ENCODE results near the gene EED.
"Not testable (repeated sequence)": the region's sequence is repeated elsewhere in the genome, so short reads cannot be mapped to it uniquely, and the experiment has no call there.

Gene EED

DNA sequence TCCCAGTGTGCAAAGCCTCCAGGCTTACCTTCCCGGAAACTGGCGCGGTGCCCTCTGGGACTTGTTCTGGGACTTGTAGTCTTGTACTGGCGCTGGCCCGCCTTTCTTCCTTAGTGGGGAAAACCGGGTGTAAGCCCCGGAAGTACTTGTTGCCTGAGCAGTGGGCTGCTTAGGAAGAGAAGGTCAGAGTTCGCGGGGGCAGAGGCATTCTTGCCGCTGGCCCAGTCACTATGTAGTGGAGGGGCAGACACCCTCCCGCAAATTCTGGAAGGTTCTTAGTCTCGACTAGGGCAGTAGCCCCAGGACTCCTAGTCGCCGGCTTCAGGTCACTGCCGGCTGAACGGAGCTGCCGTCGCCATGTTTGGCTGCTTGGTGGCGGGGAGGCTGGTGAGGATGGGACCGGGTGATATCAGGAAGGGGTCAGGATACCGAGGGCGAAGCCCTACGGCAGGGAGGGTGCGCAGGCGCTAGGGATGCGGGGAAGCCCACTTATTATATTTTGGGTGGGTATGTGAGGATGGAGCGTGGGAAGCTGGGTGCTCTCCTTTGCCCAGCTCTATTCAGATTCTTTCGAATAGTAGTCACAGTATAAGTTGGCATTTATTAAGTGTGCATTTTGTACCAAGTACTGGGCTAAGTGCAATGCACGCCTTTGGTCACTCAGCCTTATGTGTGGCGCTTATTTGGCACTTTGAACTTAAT, 57.7 kb downstream of the EED start, which contains the start of gene HIKESHI:
Gene HIKESHI (plus strand): TSS at position 149 of the 702 bp plus-strand sequence. CDS start 209 bp downstream, at position 358.
- peak; percentile 89 for DNase-seq

GRCh38 chr11:86303257-86303656, 58.7 kb downstream of the EED start:
- DNase-seq = no peak

DNA sequence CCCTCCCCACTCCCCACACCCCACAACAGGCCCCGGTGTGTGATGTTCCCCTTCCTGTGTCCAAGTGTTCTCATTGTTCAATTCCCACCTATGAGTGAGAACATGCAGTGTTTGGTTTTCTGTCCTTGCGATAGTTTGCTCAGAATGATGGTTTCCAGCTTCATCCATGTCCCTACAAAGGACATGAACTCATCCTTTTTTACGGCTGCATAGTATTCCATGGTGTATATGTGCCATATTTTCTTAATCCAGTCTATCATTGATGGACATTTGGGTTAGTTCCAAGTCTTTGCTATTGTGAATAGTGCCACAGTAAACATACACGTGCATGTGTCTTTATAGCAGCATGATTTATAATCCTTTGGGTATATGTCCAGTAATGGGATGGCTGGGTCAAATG, 64.2 kb downstream of the EED start:
- not testable (repeated sequence) for DNase-seq

DNA sequence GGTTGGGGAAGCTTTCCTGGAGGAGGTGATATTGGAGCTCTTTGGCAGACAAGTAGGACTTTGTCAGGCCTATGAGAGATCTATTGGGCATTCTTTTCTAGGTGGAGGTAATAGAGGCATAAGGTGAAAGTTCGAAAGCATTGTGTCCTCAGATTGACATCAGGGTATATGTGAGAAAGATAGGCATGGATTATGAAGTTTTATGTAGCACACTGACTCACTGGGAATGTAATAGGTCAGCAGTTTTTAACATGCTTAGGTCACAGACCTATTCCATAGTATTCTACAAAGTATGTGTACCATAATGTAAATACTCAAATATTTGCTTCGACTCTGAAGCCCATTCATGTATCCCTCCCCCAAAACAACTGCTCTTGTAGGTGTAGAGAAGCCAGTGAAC, 69.2 kb downstream of the EED start:
- no peak for DNase-seq

DNA sequence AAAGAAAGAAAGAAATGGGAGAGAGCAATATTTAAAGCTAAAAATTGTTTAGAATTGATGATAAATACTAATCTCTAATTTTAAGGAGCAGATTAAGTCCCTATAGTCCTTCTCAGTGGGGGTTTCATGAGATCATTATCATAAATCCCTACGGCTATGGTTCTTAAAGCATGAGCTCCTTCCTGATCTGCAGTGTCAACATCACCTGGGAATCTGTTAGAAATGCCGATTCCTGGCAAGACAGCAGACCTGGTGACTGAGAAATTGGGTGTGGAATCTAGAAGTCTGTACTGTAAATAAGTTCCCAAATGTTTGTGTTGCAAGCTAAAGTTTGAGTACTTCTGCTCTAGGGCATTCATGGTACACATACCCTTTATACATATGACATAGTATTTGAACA, 70.1 kb downstream of the EED start:
- no peak for DNase-seq

Measured in amniotic stem cell (primary cell).